Endodermal cell (in vitro differentiated cells): ENCODE results near the gene VSTM2B. TPM values are rescaled to one million over a fixed set of nuclear protein-coding genes. Genes with fewer than 3 reads are reported as not detected.

Source experiments
- DNase-seq: peaks from one replicate; pipeline ENCODE4 v3.0.0-alpha.2; 2017
- H3K27ac ChIP-seq: 2 replicates; pipeline ENCODE4 v1.5.1; 2013; ENCODE audit warnings: mild to moderate bottlenecking, low read depth, low read length, moderate library complexity
- H3K27me3 ChIP-seq: 2 replicates; pipeline ENCODE4 v1.6.1; 2013; ENCODE audit warnings: mild to moderate bottlenecking, low read length, moderate library complexity; ENCODE audit not compliant: insufficient read depth, control insufficient read depth, poor library complexity, severe bottlenecking
- H3K36me3 ChIP-seq: 2 replicates; pipeline ENCODE4 v1.7.0; 2013; ENCODE audit warnings: mild to moderate bottlenecking, low read length, moderate library complexity; ENCODE audit not compliant: control insufficient read depth, insufficient read depth
- H3K4me1 ChIP-seq: one replicate; pipeline ENCODE4 v1.7.0; 2013; ENCODE audit warnings: low read length; ENCODE audit not compliant: control insufficient read depth, insufficient read depth
- H3K4me3 ChIP-seq: 2 replicates; pipeline ENCODE4 v1.5.1; 2013; ENCODE audit warnings: mild to moderate bottlenecking, low read length, moderate library complexity
- H3K9ac ChIP-seq: 2 replicates; pipeline ENCODE4 v1.6.1; 2013; ENCODE audit warnings: mild to moderate bottlenecking, low read length, moderate library complexity; ENCODE audit not compliant: poor library complexity, severe bottlenecking; ENCODE audit errors: extremely low read depth
- H3K9me3 ChIP-seq: 2 replicates; pipeline ENCODE4 v1.6.1; 2013; ENCODE audit warnings: mild to moderate bottlenecking, low read length, moderate library complexity; ENCODE audit not compliant: control insufficient read depth
- H3K27ac Mint-ChIP-seq: 2 replicates; pipeline ENCODE4 v1.8.0; 2020; ENCODE audit warnings: mixed read lengths
- H3K27me3 Mint-ChIP-seq: 2 replicates; pipeline ENCODE4 v1.8.0; 2021; ENCODE audit warnings: mild to moderate bottlenecking, mixed read lengths; ENCODE audit not compliant: insufficient read depth
- H3K36me3 Mint-ChIP-seq: 2 replicates; pipeline ENCODE4 v1.8.0; 2020; ENCODE audit warnings: low read depth, mixed read lengths
- H3K4me1 Mint-ChIP-seq: 2 replicates; pipeline ENCODE4 v1.8.0; 2020; ENCODE audit warnings: mixed read lengths
- H3K4me3 Mint-ChIP-seq: 2 replicates; pipeline ENCODE4 v1.8.0; 2020; ENCODE audit warnings: mild to moderate bottlenecking, moderate library complexity, mixed read lengths
- H3K9me3 Mint-ChIP-seq: 2 replicates; pipeline ENCODE4 v1.8.0; 2020; ENCODE audit warnings: mild to moderate bottlenecking, mixed read lengths
- WGBS, 2 experiments: methylation state at CpG; one replicate each; pipeline versions ENCODE4 v1.1.5 to v1.1.7; 2013; ENCODE audit warnings: missing lambda C conversion rate in 2 of 2, mixed read lengths in 1 of 2; ENCODE audit not compliant: insufficient coverage in 1 of 2, insufficient read length in 1 of 2; 5-methylcytosine and 5-hydroxymethylcytosine counted together
- total RNA-seq, 2 donors: library from RNA; stranded (reverse); fragmentation: NEBNext Ultra II Directional in 1 of 2; extraction: Animal tissue kit (Norgen Biotek cat#: 25700) in 1 of 2; gene quantifications; 2 replicates in 1 of 2; 3 replicates in 1 of 2; pipeline ENCODE4 v1.2.1, GENCODE V29; 2021
- TF ChIP-seq, protein P1 (sequence below): fragments of 200-600 bp; sonication (generic); conservative IDR thresholded peaks from 2 replicates; pipeline ENCODE4 v1.5.0; 2021; ENCODE audit warnings: antibody characterized with exemption, mild to moderate bottlenecking

VSTM2B gene
- total RNA-seq, 2 donors from 2014 or later = 0.18 TPM; not detected in 1

DNA sequence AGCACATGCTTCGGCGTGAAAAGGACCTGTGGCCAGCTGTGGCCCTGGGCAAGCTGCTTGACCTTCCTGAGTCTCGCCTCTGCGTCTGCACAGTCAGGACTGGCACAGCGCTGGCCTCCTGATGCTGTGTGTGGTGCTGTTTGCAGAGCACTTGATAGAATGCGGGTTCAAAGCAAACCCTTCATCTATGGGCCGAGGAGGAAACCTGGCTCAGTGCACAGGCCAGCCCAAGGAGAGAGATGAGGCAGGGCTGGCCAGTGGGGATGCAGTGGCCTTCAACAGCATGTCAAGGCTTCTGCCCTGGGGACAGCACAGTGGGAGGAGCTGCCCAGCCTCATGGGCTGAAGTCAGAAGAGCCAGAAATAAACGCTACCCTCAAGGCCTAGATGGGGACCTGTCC is 21.3 kb upstream of the VSTM2B start:
- no peaks in the 10 kb centered on the region for H3K9me3 ChIP-seq
- DNase-seq = no peak
- WGBS, 2 experiments = 88 to 93% methylated on average over 4 to 8 of the region's 8 CpGs
- H3K27me3 Mint-ChIP-seq = peaks cover 13% of the 10 kb centered on the region
- no peak overlapping the region for H3K4me3 ChIP-seq
- no peaks in the 10 kb centered on the region for H3K4me1 Mint-ChIP-seq
- H3K9me3 Mint-ChIP-seq = no peaks in the 10 kb centered on the region
- TF ChIP-seq, protein P1, sequence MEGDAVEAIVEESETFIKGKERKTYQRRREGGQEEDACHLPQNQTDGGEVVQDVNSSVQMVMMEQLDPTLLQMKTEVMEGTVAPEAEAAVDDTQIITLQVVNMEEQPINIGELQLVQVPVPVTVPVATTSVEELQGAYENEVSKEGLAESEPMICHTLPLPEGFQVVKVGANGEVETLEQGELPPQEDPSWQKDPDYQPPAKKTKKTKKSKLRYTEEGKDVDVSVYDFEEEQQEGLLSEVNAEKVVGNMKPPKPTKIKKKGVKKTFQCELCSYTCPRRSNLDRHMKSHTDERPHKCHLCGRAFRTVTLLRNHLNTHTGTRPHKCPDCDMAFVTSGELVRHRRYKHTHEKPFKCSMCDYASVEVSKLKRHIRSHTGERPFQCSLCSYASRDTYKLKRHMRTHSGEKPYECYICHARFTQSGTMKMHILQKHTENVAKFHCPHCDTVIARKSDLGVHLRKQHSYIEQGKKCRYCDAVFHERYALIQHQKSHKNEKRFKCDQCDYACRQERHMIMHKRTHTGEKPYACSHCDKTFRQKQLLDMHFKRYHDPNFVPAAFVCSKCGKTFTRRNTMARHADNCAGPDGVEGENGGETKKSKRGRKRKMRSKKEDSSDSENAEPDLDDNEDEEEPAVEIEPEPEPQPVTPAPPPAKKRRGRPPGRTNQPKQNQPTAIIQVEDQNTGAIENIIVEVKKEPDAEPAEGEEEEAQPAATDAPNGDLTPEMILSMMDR = no peak
- H3K9ac ChIP-seq = no peak overlapping the region
- no peaks in the 10 kb centered on the region for H3K27me3 ChIP-seq
- no peaks in the 10 kb centered on the region for H3K4me1 ChIP-seq
- no peak overlapping the region for H3K27ac Mint-ChIP-seq
- no peaks in the 10 kb centered on the region for H3K36me3 Mint-ChIP-seq
- no peaks in the 10 kb centered on the region for H3K36me3 ChIP-seq
- no peak overlapping the region for H3K27ac ChIP-seq
- H3K4me3 Mint-ChIP-seq = no peak overlapping the region

DNA sequence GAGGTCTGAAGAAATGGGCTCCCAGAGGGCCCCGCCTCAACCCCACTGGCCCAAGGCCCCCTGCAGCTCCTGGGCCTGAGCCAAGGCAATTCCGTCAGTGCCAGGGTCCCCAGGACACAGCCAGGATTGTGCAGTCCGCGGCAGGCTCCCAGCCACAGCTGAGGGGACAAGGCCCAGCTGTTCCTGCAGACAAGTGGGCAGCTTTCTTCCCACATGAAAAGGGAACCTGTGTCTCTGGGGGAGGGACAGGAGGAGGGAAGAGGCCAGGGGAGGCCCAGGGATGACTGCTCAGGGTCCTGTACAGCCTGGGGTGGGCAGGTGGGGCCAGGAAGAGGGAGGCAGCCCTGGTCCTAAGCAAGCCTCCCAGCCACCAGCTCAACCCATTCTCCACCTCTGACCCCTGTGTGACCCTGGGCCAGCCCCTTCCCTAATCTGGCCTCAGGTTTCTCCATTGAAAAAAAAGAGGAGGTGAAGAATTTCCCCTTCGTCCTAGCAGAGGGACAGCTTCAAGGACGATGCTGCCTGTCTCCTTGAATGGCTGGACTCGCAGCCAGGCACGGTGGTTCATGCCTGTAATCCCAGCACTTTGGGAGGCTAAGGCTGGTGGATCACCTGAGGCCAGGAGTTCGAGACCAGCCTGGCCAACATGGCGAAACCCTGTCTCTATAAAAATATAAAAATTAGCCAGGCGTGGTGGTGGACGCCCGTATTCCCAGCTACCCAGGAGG is 20.5 kb upstream of the VSTM2B start:
- DNase-seq = no peak
- WGBS, 2 experiments = 72 to 89% methylated on average over 4 to 13 of the region's 13 CpGs
- Mint-ChIP-seq H3K9me3 (no peaks in the 10 kb centered on the region), H3K36me3 (no peaks in the 10 kb centered on the region), H3K27ac (no peak overlapping the region), H3K4me1 (no peaks in the 10 kb centered on the region), H3K4me3 (no peak overlapping the region), H3K27me3 (peaks cover 12% of the 10 kb centered on the region)
- no peak overlapping the region for H3K27ac ChIP-seq
- TF ChIP-seq, protein P1 = no peak
- H3K27me3 ChIP-seq = no peaks in the 10 kb centered on the region
- H3K4me3 ChIP-seq = no peak overlapping the region
- H3K9ac ChIP-seq = no peak overlapping the region
- H3K9me3 ChIP-seq = no peaks in the 10 kb centered on the region
- no peaks in the 10 kb centered on the region for H3K4me1 ChIP-seq
- no peaks in the 10 kb centered on the region for H3K36me3 ChIP-seq

DNA sequence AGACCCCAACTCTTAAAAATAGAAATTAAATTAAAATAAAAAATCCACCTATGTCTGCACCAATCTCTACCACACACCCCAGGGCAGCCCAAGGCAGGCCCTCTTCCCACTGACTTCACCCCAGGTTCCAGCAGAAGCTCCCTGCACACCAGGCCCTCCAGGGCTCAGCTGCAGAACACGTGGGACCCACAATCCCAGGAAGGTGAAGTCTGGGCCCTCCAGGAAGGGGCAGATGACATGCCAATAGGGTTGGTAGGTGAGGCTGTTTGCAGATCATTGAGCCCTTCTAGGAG is 19.2 kb upstream of the VSTM2B start:
- WGBS, 2 experiments = 84 to 100% methylated on average over 1 of the region's 1 CpG
- TF ChIP-seq, protein P1 = no peak
- H3K36me3 ChIP-seq = no peaks in the 10 kb centered on the region
- Mint-ChIP-seq H3K27me3 (peaks cover 15% of the 10 kb centered on the region), H3K4me3 (no peak overlapping the region), H3K27ac (no peak overlapping the region), H3K9me3 (no peaks in the 10 kb centered on the region), H3K36me3 (no peaks in the 10 kb centered on the region), H3K4me1 (no peaks in the 10 kb centered on the region)
- no peaks in the 10 kb centered on the region for H3K9me3 ChIP-seq
- H3K27ac ChIP-seq = no peak overlapping the region
- H3K9ac ChIP-seq = no peak overlapping the region
- H3K27me3 ChIP-seq = peaks cover under 1% of the 10 kb centered on the region
- no peak for DNase-seq
- H3K4me1 ChIP-seq = no peaks in the 10 kb centered on the region
- no peak overlapping the region for H3K4me3 ChIP-seq
